Gastroesophageal sphincter (tissue), 4 donors: Measurements from ENCODE around the gene GFPT2. TPM values are rescaled to one million over a fixed set of nuclear protein-coding genes. Genes with fewer than 3 reads are reported as not detected.

Experiments used
- ATAC-seq: fragments of 150-250 bp; one replicate; pipeline ENCODE4 v1.9.1; 2016; ENCODE audit warnings: mild to moderate bottlenecking, moderate library complexity
- H3K27ac ChIP-seq, 4 donors: fragments of 200-600 bp; sonication (generic) in 3 of 4; 1 replicate in 3 of 4; 2 replicates in 1 of 4; pipeline ENCODE4 v1.5.1; 2016 to 2019
- H3K27me3 ChIP-seq: fragments of 200-600 bp; sonication (generic); one replicate; pipeline ENCODE4 v1.5.1; 2019
- H3K36me3 ChIP-seq, 2 donors: fragments of 200-600 bp; sonication (generic); one replicate each; pipeline ENCODE4 v1.5.1; 2019; ENCODE audit warnings: control low read depth in 1 of 2
- H3K4me1 ChIP-seq, 3 donors: fragments of 200-600 bp; sonication (generic); 1 replicate in 2 of 3; 2 replicates in 1 of 3; pipeline ENCODE4 v1.5.1; 2016 to 2019; ENCODE audit warnings: control low read depth in 2 of 3
- H3K4me3 ChIP-seq, 2 donors: fragments of 200-600 bp; sonication (generic); one replicate each; pipeline ENCODE4 v1.5.1; 2019; ENCODE audit warnings: mild to moderate bottlenecking in 1 of 2, moderate library complexity in 1 of 2
- H3K9me3 ChIP-seq, 3 donors: fragments of 200-600 bp; sonication (generic); one replicate each; pipeline ENCODE4 v1.5.1; 2017 to 2019; ENCODE audit warnings: control low read depth in 2 of 3
- CTCF ChIP-seq, 4 experiments: fragments of 200-600 bp in 2 of 4; fragments of 450-650 bp in 2 of 4; sonication (generic) in 1 of 4; IDR thresholded peaks; one replicate each; pipeline ENCODE4 v1.5.1; 2017 to 2019; ENCODE audit warnings: antibody characterized with exemption in 4 of 4, mild to moderate bottlenecking in 2 of 4, moderate library complexity in 2 of 4
- EP300 ChIP-seq: sonication (generic); formaldehyde crosslinking; IDR thresholded peaks from one replicate; pipeline ENCODE4 v1.6.1; 2017; ENCODE audit warnings: antibody characterized with exemption, mild to moderate bottlenecking
- POLR2A ChIP-seq, 2 donors: fragments of 450-650 bp; IDR thresholded peaks; one replicate each; pipeline ENCODE4 v1.6.1; 2017; ENCODE audit warnings: antibody characterized with exemption in 2 of 2, mild to moderate bottlenecking in 2 of 2, moderate library complexity in 1 of 2
- POLR2AphosphoS5 ChIP-seq: sonication (generic); formaldehyde crosslinking; IDR thresholded peaks from one replicate; pipeline ENCODE4 v1.6.1; 2017; ENCODE audit warnings: antibody characterized with exemption
- WGBS, 2 donors: methylation state at CpG; one replicate each; pipeline ENCODE4 v1.1.5; 2018; ENCODE audit warnings: low coverage in 1 of 2; 5-methylcytosine and 5-hydroxymethylcytosine counted together
- total RNA-seq, 4 donors: library from RNA; depleted of rRNA; stranded (reverse); fragments of >200 nt; gene quantifications; one replicate each; pipeline ENCODE4 v1.1.0, GENCODE V29; 2016

GFPT2 gene
- total RNA-seq, 4 donors from 2014 or later = 28.7 to 94.1 (median 34.1) TPM

- H3K4me1 ChIP-seq = peaks cover 0 to 58% (median 6%) of the 10 kb centered on the region in 3 donors
- no peaks in the 10 kb centered on the region for H3K36me3 ChIP-seq
- no peak overlapping the region for H3K4me3 ChIP-seq
- no peak for ATAC-seq
- TF ChIP-seq POLR2AphosphoS5 = no peak
- TF ChIP-seq POLR2A (IDR thresholded peaks at IDR 0.05) = no peak
- TF ChIP-seq EP300 = no peak
- TF ChIP-seq CTCF (IDR thresholded peaks at IDR 0.05) = no peak
- no peak overlapping the region for H3K27ac ChIP-seq
- peaks cover 6% of the 10 kb centered on the region for H3K27me3 ChIP-seq
- no peaks in the 10 kb centered on the region for H3K9me3 ChIP-seq
- WGBS, 2 donors = 86 to 96% methylated on average over 1 to 4 of the region's 7 CpGs
Observed at GRCh38 chr5:180350296-180350695, 2.8 kb downstream of the GFPT2 start.

GRCh38 chr5:180349391-180349790 lies 3.7 kb downstream of the GFPT2 start:
- TF ChIP-seq CTCF (IDR thresholded peaks at IDR 0.05) (no peak), POLR2A (IDR thresholded peaks at IDR 0.05) (no peak), EP300 (no peak), POLR2AphosphoS5 (no peak)
- ATAC-seq = no peak
- WGBS, 2 donors = 92% methylated on average over 8 of the region's 8 CpGs
- H3K27ac ChIP-seq = no peak overlapping the region
- no peaks in the 10 kb centered on the region for H3K36me3 ChIP-seq
- peaks cover 2% of the 10 kb centered on the region for H3K27me3 ChIP-seq
- no peak overlapping the region for H3K4me3 ChIP-seq
- no peaks in the 10 kb centered on the region for H3K9me3 ChIP-seq
- peaks cover 0 to 61% (median 6%) of the 10 kb centered on the region in 3 donors for H3K4me1 ChIP-seq

GRCh38 chr5:180348336-180348735 lies 4.8 kb downstream of the GFPT2 start:
- TF ChIP-seq CTCF (IDR thresholded peaks at IDR 0.05) = no peak
- no peak for TF ChIP-seq POLR2A (IDR thresholded peaks at IDR 0.05)
- no peak for TF ChIP-seq EP300
- TF ChIP-seq POLR2AphosphoS5 = no peak
- Histone ChIP-seq H3K4me3 (no peak overlapping the region), H3K4me1 (peaks cover 0 to 61% (median 7%) of the 10 kb centered on the region in 3 donors), H3K9me3 (no peaks in the 10 kb centered on the region), H3K36me3 (no peaks in the 10 kb centered on the region), H3K27ac (peak overlapping the region in 1 of 4 donors; percentile 24), H3K27me3 (no peaks in the 10 kb centered on the region)
- WGBS, 2 donors = 92 to 95% methylated on average over 4 of the region's 7 CpGs
- no peak for ATAC-seq

- no peak for ATAC-seq
- no peaks in the 10 kb centered on the region for H3K9me3 ChIP-seq
- H3K36me3 ChIP-seq = no peaks in the 10 kb centered on the region
- peaks cover 0 to 62% (median 10%) of the 10 kb centered on the region in 3 donors for H3K4me1 ChIP-seq
- H3K27ac ChIP-seq = peak overlapping the region in 2 of 4 donors; percentile 21 to 24
- TF ChIP-seq POLR2A (IDR thresholded peaks at IDR 0.05) (no peak), POLR2AphosphoS5 (no peak), EP300 (no peak), CTCF (IDR thresholded peaks at IDR 0.05) (no peak)
- H3K4me3 ChIP-seq = no peak overlapping the region
- 67 to 86% methylated on average over 1 to 4 of the region's 10 CpGs for WGBS, 2 donors
- H3K27me3 ChIP-seq = no peaks in the 10 kb centered on the region
Observed at GRCh38 chr5:180347702-180348101, 5.4 kb downstream of the GFPT2 start.

- Histone ChIP-seq H3K27me3 (no peaks in the 10 kb centered on the region), H3K4me3 (no peak overlapping the region), H3K9me3 (no peaks in the 10 kb centered on the region), H3K36me3 (no peaks in the 10 kb centered on the region), H3K27ac (no peak overlapping the region), H3K4me1 (peaks cover 0 to 48% (median 8%) of the 10 kb centered on the region in 3 donors)
- 89 to 100% methylated on average over 4 to 13 of the region's 14 CpGs for WGBS, 2 donors
- ATAC-seq = no peak
- no peak for TF ChIP-seq POLR2AphosphoS5
- TF ChIP-seq POLR2A (IDR thresholded peaks at IDR 0.05) = no peak
- TF ChIP-seq EP300 = no peak
- no peak for TF ChIP-seq CTCF (IDR thresholded peaks at IDR 0.05)
Observed at GRCh38 chr5:180346358-180346757, 6.8 kb downstream of the GFPT2 start.
